NK-92 (cell line): ENCODE measurements around the gene PNCK.

Experiments used
- DNase-seq: peaks from one replicate; lab custom pipeline; 2025; ENCODE audit not compliant: unreplicated experiment; lab: John Stamatoyannopoulos, UW

The PNCK gene

GRCh38 chrX:153628665-153629064 is 44.9 kb downstream of the PNCK start:
- DNase-seq = no peak

DNA sequence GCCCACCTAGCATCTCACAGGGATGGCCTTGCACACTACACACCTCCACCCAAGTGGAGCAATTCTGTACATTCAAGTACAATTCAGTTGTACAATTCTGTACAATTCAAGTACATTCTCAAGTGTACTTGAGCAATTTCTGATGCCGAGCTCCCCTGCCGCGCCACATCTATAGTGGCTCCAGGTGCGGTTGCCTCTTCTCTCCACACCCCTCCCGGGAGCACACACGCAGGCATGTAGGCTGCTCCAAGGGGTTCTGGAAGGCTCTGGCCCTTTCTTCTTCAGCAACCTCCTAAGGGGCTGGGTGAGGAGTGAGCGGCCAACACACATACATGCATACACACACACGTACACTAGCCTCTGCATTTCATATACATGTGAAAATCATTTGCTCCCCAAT is 45.5 kb downstream of the PNCK start:
- no peak for DNase-seq

DNA sequence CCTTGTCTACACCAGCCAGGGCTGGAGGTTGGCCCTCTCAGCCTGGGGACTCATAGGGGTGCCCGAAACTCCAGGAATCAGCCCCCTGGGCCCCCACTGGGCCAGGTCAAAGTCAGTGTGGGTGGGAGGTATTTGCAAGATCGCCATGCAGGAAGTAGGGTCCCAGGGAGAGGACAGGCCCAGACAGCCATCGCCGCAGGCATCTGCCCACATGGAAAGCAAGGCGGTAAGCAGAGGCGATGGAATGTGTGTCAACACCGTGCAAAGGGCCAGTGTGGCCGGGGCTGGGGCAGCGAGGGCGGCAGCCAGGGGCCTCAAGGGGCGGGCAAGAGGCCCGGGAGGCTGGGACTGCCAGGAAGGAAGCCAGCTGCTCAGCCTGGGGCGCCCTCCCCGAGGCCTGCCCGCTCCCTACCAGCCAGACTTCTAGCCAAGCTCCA is 45.9 kb downstream of the PNCK start:
- no peak for DNase-seq

DNA sequence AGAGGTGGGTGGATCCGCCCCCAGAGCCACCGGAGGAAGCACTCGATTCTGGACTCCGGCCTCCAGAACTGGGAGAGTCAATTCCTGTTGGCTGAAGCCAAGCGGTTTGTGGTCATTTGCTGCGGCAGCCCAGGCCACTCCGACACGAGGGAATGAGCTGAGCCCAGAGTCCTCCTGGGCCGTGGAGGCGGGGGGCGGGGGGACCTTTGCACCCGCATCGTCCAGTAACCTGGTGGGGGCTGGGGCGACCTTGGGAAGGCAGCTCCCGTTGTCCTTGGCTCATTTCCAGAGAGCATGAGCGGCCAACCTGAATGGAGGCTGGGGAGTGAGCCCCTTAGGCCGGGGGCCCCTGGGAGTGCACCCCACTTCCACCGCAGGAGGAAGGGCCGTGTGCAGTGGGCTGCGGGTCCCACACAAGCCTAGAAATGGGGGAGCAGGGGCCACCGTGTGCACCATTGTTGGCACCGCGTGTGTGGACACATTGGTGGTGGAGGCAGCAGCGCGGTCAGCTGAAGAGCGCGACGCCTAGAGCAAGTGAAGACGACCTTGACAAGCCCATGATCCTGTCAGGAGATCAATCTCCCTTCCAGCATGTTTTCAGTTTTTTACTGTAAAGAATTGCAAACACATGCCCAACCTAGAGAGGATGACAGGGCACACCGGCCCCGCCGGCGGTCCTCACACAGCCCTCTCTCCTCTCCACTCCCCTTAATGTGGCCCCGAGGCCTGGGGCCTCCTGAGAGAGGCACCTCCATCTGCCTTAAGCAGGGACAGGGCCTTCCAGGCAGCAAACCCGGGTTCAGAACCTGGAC is 46.5 kb downstream of the PNCK start:
- DNase-seq = no peak

DNA sequence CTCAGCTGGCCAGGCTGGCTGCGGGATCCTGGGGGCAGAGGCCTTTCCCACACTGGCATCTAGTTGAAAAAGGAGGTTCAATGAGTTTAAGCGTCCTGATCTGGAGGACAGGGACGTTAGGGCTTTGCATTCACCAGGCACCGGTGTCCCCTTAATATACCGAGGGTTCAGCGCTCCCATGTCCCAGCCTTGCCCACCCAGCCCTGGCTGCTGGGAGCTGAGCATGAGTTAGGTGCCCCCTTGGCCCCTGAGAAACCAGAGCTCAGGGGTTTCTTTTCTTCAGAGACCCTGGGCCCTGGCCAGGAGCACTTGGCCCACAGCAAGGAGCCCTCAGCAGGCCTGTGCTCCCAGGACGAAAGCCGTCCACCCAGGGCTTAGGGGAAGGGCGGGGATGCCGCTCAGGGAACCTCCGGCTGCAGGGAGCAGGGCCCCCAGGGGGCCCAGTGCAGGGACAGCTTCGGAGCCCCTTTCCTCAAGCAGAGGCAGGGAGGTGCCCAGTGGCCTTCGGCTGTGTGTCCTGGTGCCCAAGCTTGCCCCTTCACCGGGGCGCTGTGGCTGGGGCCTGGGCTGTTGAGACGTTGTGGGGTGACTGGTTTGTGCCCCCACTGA is 47.5 kb downstream of the PNCK start:
- DNase-seq = no peak

DNA sequence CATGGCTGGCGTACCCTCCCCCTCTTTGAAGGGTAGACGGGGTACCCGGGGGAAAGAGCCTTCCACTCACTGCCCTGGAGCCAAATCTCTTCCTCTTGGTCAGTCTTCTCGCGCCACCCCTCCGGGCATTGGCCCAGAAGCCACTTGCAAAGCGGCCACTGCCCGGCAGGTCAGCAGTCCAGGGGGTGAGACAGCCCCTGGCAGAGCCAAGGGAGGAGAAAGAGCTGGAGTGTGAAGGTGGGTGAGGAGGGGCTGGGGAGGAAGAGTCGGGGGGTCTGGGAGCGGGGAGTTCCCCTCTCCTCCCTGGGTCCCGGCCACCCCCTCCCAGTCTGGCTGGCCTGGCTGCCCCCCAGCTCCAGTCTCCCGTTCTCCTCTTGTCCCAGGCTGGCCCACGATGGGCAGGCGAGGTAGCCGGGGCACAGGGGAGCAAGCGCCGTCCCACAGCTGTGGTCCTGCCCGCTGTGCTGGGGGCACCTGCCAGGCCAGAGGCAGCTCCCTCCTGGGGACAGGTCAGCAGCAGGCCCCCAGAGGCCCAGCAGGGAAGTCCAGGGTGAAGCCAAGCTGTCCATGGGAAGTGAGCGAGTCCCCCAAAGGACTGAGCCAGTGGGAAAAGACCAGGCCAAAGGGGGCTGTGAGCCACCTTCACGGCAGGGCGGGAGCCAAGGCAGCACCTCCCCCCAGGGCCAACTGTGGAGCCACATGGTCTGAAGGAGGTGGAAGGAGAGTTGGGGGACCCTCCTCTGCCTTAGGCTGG is 48.2 kb downstream of the PNCK start:
- DNase-seq = no peak

GRCh38 chrX:153624196-153625091 is 49.2 kb downstream of the PNCK start:
- DNase-seq = no peak

DNA sequence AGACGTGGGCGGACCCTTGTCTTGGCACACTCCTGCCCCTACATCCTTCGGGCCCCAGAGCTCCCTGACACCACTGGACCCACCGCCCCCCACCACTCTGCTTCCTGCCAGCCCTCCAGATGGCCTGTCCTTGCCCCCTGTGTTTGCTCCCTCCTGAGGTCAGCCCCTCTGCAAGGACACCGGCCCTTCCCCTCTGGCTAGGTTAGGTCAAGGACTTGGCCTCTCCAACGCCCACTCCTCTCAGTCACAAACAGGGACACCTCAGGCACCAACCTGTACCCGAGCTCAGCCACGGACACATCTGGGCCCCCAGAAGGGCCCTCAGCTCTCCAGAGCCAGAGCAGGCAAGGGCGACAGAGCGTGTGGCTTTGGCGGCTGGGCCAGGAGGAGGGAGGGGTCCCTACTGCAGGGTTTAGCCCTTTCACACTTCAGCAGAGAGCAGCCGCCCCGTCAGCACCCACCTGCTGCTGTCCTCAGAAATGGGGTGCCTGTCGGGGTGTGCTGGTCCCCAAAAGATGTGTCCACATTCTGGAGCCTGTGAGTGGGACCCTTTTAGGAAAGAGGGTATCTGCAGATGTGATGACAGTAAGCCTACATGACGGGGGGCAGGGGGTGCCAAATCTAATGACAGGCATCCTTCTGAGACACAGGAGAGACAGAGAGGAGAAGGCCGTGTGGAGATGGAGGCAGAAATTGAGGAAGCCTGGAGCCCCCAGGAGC is 50.1 kb downstream of the PNCK start:
- DNase-seq = no peak

DNA sequence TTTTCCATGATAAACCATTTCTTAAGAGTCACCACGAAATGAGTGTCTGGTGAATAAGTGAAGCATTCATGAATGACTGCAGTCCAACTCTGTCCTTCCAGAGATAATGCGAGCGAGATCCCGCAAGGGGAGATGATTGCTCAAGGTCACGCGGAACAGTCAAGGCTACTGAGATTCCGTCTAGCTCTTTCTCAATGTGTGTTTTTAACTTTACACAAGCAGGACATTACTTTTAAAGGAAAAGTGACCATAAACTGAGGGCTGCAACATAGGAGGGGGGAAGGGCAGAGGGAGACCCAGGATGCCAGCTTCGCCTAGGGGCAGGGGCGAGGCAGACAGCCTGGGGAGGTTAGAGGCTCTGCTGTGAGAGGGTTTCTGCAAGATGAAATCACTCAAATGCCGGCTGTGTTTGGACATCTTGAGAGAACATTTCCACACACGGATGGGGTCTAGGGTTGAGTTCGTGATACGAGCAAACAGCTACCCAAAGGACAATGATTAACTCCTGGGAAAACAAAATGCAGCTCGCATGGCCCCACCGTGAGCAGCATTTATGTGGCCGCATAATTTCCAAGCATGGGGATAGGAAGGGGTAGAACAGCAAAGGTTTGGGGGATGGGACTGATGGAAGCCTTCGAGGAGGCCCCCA is 50.8 kb downstream of the PNCK start:
- DNase-seq = no peak

- DNase-seq = no peak
Observed at GRCh38 chrX:153621949-153622598, 51.5 kb downstream of the PNCK start.

GRCh38 chrX:153620576-153620975 is 53.0 kb downstream of the PNCK start:
- DNase-seq = no peak
